Measurements from ENCODE around the gene ANXA6.
"Not testable (repeated sequence)": the region's sequence is repeated elsewhere in the genome, so short reads cannot be mapped to it uniquely, and the experiment has no call there.

Gene ANXA6

GRCh38 chr5:151157426-151158286 lies at the start of gene ANXA6:
Gene ANXA6, minus strand, starts transcription at chr5:151157779. Its CDS starts 9,878 bp downstream, at chr5:151147901.
- in situ Hi-C loops (cut with MboI; ENCODE audit: low sequenced_read_pairs) = no loop called here

GRCh38 chr5:151205411-151205810 lies 47.8 kb upstream of the ANXA6 start:
- in situ Hi-C loops (cut with MboI; ENCODE audit: low sequenced_read_pairs) = no loop called here

DNA sequence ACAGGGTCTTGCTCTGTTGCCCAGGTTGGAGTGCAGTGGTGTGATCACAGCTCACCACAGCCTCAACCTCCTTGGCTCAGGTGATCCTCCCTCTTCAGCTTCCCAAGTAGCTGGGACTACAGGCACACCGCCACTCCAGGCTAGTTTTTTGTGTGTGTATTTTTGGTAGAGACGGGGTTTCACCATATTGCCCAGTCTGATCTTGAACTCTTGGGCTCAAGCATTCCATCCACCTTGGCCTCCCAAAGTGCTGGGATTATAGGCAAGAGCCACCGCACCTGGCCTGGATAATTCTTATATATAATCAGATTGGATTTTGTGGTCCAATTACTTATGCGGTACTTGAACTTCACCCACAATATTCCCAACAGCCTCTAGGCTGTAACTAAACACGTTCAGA lies 46.5 kb upstream of the ANXA6 start:
- in situ Hi-C loops (cut with MboI; ENCODE audit: low sequenced_read_pairs) = no loop called here

DNA sequence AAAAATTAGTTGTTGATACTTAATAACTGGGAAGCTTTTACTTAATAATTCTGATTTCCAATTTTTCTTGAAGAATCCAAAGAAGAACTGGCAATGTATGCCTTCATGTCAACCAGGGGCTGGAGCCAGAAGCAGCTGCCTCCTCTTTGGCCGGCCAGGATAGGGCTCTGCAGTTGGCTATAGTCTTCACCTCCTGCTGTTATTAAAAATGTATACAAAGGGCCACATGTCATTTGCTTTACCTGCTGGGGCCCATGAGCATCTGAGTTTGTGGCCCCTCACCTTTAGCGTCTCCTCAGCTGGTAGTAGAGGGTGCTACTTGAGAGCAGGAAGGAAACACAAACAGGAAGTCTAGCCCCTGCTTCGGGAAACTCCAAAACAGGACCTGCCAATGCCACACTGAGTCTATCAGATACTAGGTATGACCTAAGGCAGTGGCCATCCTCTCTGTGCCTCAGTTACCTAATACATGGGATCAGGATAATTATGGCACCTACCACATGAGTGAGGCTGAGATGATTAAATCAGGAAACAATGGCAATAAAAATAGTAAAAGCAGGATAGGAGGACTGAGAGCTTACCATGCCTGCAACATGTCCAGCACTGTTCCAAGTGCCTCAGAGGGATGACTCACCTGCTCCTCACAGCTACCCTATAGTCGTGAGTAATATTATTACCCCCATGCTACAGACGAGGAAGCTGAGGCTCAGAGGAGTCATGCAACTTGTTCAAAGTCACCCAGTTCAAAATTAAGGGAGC lies 45.0 kb upstream of the ANXA6 start:
- in situ Hi-C loops (cut with MboI; ENCODE audit: low sequenced_read_pairs) = no loop called here

DNA sequence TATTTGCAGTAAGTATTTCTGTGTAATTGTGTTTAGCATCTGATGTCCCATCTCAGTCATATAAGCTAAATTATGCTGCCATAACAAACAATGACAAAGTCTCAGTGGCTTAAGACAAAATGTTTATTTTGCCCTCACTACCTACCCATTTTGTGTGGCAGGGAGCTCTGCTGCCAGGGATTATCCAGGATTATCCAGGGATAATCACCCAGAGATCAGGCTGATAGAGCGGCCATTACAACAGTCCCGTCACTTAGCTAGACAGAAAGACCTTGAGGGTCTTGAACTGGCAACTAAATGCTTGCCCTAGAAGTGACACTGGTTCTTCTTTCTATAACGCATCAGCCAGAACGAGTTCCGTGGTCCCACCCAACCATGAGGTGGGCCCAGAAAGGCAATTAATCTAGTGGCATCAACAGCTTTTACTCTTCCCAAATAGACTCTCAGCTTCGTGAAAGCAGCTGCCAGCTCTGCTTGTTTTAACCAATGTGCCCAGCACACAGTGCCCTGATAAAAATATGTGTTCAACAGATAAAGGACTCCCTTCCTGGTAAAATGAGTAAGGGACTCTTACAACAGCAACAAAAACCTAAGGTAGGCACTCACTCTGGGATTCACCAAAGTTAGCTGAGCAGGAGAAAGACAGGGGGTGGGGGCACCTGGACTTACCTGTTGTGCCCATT lies 43.5 kb upstream of the ANXA6 start:
- in situ Hi-C loops (cut with MboI; ENCODE audit: low sequenced_read_pairs) = no loop called here

- in situ Hi-C loops (cut with MboI; ENCODE audit: low sequenced_read_pairs) = no loop called here
Measured at GRCh38 chr5:151199581-151200185, 42.1 kb upstream of the ANXA6 start.

DNA sequence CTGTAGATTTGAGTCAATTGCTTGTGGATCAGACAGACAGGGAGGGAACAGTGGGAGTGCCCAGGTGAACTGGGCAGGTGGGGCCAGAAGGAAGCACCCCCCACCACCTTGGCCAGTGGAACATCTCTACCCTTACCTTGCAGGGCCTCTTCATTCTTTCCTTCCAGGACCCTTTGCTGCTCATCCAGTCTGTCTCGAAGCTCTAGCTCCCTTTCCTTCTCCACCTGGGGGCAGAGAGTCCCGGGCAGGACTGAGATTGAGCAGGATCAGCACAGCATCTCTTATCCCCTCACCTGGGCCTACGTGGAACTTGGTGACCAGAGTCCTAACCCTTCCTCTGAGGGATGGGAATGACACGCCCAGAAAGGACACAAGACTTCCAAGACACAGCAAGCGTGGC lies 41.3 kb upstream of the ANXA6 start:
- in situ Hi-C loops (cut with MboI; ENCODE audit: low sequenced_read_pairs) = no loop called here

DNA sequence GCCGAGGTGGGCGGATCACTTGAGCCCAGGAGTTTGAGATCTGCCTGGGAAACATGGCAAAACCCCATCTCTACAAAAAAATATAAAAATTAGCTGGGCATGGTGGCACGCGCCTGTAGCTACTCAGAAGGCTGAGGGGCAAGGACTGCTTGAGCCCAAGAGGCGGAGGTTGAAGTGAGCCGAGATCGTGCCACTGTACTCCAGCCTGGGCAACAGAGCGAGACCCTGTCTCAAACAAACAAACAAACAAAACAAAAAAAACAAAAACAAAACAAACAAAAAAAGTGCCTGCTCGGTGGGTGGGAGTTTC lies 39.7 kb upstream of the ANXA6 start:
- in situ Hi-C loops (cut with MboI; ENCODE audit: low sequenced_read_pairs) = not testable (repeated sequence)

GRCh38 chr5:151196556-151197290 lies 39.1 kb upstream of the ANXA6 start:
- in situ Hi-C loops (cut with MboI; ENCODE audit: low sequenced_read_pairs) = no loop called here

- in situ Hi-C loops (cut with MboI; ENCODE audit: low sequenced_read_pairs) = no loop called here
Measured at GRCh38 chr5:151195622-151196021, 38.0 kb upstream of the ANXA6 start.

- in situ Hi-C loops (cut with MboI; ENCODE audit: low sequenced_read_pairs) = no loop called here
Measured at GRCh38 chr5:151192626-151193025, 35.0 kb upstream of the ANXA6 start.

- in situ Hi-C loops (cut with MboI; ENCODE audit: low sequenced_read_pairs) = no loop called here
Measured at GRCh38 chr5:151191661-151192060, 34.1 kb upstream of the ANXA6 start.

GRCh38 chr5:151189151-151189550 lies 31.6 kb upstream of the ANXA6 start:
- in situ Hi-C loops (cut with MboI; ENCODE audit: low sequenced_read_pairs) = no loop called here

DNA sequence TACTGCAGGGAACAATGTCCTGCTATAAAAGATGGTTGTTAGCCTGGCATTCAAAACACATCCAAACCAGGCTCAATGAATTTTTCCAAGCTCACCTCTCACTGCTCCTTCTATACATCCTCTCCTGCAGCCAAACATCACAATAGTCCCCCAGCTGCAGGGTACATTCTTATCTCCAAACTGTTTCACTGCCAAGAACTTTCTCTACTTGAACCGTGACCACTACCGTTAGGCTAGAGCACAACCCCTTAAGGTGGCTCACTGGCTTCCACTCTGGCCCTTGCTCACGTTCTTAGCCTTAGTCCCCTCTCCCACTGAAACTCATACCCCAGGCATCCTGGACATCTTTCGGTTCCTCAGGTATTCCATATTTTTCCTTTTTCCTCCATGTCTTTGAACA lies 29.0 kb upstream of the ANXA6 start:
- in situ Hi-C loops (cut with MboI; ENCODE audit: low sequenced_read_pairs) = no loop called here

DNA sequence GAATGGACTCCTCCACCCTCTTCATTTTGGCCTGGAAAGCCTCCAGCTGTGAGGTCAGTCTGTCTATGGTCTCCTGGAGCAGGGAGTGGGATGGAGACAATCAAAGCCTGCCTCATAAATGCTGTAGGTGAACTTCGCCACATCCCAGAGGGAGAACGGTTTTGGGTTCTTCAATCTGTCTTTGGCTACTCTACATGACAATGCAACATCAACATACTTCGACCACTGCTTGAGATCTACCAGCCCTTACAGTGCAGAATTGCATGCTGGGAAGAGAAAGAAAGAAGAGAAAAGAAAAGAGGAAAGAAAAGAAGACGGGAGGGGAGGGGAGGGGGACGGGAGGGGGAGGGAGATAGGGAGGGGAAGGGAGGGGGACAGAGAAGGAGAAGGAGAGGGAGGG lies 28.5 kb upstream of the ANXA6 start:
- in situ Hi-C loops (cut with MboI; ENCODE audit: low sequenced_read_pairs) = no loop called here

DNA sequence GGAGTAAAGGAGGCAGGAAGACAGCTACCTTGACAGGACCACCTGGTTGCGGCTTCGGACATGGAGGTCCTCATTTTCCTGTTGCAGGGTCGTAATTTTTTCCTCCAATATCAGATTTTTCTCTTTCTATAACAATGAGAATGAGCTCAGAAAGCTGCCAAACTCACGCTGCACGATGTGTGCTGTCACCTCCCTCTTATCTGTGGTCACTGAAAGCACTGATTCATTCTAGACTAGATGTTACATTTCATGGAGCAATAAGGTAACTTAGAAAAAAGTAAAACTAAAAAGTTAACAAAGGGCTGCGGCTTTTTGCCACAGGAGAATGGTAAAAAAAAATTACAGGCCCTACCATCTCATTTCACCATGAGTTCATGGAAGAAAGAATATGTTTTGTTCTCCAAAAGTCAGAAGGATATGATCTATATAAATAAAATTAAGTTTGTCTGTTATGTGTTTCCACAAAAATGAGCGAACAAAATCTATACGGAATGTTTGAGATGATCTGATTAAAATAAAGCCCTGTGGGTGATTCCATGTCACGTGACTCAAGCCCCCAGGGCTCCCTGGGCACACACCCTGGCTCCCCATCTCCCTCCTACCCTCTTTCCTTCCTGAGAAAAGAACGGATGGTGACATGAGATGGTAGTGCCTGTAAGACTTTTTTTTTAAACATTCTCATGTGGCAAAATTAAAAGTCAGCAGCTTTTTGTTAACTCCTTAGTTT lies 26.9 kb upstream of the ANXA6 start:
- in situ Hi-C loops (cut with MboI; ENCODE audit: low sequenced_read_pairs) = no loop called here

- in situ Hi-C loops (cut with MboI; ENCODE audit: low sequenced_read_pairs) = no loop called here
Measured at GRCh38 chr5:151183456-151184245, 26.1 kb upstream of the ANXA6 start.

GRCh38 chr5:151182976-151183375 lies 25.4 kb upstream of the ANXA6 start:
- in situ Hi-C loops (cut with MboI; ENCODE audit: low sequenced_read_pairs) = no loop called here

DNA sequence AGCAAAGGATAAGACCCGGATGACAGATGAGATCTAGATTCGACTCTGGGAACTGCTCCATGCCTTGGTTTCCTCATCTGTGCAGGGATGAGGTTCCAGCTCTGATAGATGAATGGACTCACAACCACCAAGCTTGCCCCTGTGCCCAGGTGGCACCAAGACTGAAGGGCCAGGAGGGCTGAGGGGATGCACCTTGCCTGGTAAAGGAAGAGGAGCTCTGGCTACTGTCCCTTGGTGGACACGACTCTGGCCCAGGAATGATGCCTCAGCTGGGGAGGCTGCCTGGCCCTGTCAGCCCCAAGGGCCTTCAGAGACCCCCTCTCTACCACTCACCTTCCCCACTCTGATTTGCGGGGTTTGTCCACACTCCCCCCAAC lies 24.9 kb upstream of the ANXA6 start:
- in situ Hi-C loops (cut with MboI; ENCODE audit: low sequenced_read_pairs) = no loop called here

Data from HL-60/S4 treated with phorbol 12-myristate 13-acetate at 8.2 ng/mL for 4 days and 3 days (cell line).